Keratinocyte (primary cell): ENCODE measurements around the gene DISP2.

Source experiments
- EZH2 ChIP-seq: IDR thresholded peaks from one replicate; pipeline ENCODE4 v1.6.1; 2012; ENCODE audit warnings: inconsistent platforms, mild to moderate bottlenecking, low read length, moderate library complexity
- TF ChIP-seq, protein P1 (sequence below), 3 experiments: IDR thresholded peaks in 1 of 3; conservative IDR thresholded peaks in 1 of 3; optimal IDR thresholded peaks in 1 of 3; 2 replicates in 2 of 3; 3 replicates in 1 of 3; pipeline versions ENCODE3 to v1.5.1; 2011; ENCODE audit warnings: low read length in 3 of 3, mild to moderate bottlenecking in 3 of 3, moderate library complexity in 2 of 3, control low read depth in 1 of 3, inconsistent platforms in 1 of 3; ENCODE audit not compliant: insufficient read depth in 2 of 3; ENCODE audit errors: extremely low read depth in 1 of 3

DNA sequence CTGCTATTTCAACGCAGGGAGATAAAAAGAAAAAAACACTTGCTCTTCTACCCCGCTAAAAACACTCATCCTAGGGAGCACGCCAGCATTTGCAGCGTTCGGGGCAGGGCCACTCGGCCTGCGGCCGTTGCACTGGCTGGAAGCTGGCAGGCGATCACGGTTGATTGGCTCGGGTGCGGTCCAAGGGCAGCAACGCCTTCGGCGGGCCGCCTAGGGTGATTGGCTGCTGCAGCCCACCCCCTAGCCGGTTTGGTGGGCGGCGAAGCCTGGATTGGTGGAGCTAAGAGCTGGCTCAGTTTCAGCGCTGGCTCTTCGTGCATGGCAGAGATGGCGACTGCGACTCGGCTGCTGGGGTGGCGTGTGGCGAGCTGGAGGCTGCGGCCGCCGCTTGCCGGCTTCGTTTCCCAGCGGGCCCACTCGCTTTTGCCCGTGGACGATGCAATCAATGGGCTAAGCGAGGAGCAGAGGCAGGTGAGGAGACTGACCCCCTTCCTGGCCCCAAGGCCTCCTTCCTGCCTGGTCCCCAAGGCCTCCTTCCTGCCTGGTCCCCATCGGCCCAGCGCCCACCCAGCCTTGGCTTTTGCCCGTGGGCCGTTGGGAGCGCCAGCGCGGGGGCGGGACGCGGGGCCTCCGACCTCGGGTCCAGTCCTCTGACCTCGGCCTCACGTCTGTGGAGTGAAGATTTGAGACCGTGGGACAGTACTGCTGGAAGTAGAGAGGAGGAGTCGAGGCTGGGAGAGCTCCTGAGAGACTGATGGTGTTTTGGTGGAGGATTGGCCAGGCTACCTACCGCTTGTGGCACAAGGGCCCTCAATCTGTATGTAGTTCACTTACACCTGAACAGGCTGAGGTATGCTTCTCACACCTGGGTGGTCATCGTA, 47.7 kb downstream of the DISP2 start, which contains the start of gene IVD:
- TF ChIP-seq, protein P1, sequence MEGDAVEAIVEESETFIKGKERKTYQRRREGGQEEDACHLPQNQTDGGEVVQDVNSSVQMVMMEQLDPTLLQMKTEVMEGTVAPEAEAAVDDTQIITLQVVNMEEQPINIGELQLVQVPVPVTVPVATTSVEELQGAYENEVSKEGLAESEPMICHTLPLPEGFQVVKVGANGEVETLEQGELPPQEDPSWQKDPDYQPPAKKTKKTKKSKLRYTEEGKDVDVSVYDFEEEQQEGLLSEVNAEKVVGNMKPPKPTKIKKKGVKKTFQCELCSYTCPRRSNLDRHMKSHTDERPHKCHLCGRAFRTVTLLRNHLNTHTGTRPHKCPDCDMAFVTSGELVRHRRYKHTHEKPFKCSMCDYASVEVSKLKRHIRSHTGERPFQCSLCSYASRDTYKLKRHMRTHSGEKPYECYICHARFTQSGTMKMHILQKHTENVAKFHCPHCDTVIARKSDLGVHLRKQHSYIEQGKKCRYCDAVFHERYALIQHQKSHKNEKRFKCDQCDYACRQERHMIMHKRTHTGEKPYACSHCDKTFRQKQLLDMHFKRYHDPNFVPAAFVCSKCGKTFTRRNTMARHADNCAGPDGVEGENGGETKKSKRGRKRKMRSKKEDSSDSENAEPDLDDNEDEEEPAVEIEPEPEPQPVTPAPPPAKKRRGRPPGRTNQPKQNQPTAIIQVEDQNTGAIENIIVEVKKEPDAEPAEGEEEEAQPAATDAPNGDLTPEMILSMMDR (optimal IDR thresholded peaks at IDR 0.05 in 1 of 3, IDR thresholded peaks at IDR 0.05 in 1 of 3, conservative IDR thresholded peaks at IDR 0.05 in 1 of 3; ENCODE audit: extremely low read depth in 1 of 3, insufficient read depth in 2 of 3, low read length in 3 of 3), result no peak
- TF ChIP-seq EZH2, result no peak
